Ovary (tissue), 9 donors: ENCODE measurements around the gene ADPRHL1. TPM values are rescaled to one million over a fixed set of nuclear protein-coding genes. Genes with fewer than 3 reads are reported as not detected.
A peak's percentile ranks its signal among the peaks of the same experiment; 100 is the strongest.

ENCODE experiments used
- DNase-seq, 5 donors: peaks; one replicate each; pipeline ENCODE4 v3.0.0-alpha.2; 2019 to 2020
- H3K27ac ChIP-seq, 2 donors: fragments of 200-600 bp; one replicate each; pipeline versions ENCODE4 v1.5.1 to v1.8.0; 2019 to 2022
- H3K27me3 ChIP-seq: fragments of 200-600 bp; one replicate; pipeline ENCODE4 v1.8.0; 2022
- H3K36me3 ChIP-seq: fragments of 200-600 bp; sonication (generic); one replicate; pipeline ENCODE4 v1.5.1; 2019
- H3K4me1 ChIP-seq: one replicate; pipeline ENCODE4 v1.8.1; 2013; ENCODE audit warnings: mild to moderate bottlenecking, moderate library complexity; ENCODE audit not compliant: insufficient read depth
- H3K4me3 ChIP-seq: fragments of 200-600 bp; sonication (generic); one replicate; pipeline ENCODE4 v1.5.1; 2017
- H3K9me3 ChIP-seq, 2 donors: fragments of 200-600 bp in 1 of 2; sonication (generic) in 1 of 2; one replicate each; pipeline versions ENCODE4 v1.5.1 to v1.8.1; 2013 to 2019; ENCODE audit warnings: mild to moderate bottlenecking in 1 of 2, moderate library complexity in 1 of 2
- CTCF ChIP-seq, 3 donors: fragments of 450-650 bp in 2 of 3; fragments of 200-600 bp in 1 of 3; IDR thresholded peaks; one replicate each; pipeline versions ENCODE4 v1.5.1 to v1.8.0; 2016 to 2022; ENCODE audit warnings: antibody characterized with exemption in 3 of 3, mild to moderate bottlenecking in 1 of 3
- EP300 ChIP-seq: sonication (generic); formaldehyde crosslinking; IDR thresholded peaks from one replicate; pipeline ENCODE4 v1.6.1; 2017; ENCODE audit warnings: antibody characterized with exemption
- POLR2A ChIP-seq: fragments of 450-650 bp; IDR thresholded peaks from one replicate; pipeline ENCODE4 v1.6.1; 2017; ENCODE audit warnings: antibody characterized with exemption, mild to moderate bottlenecking, moderate library complexity
- WGBS, 3 donors: extraction: QIAGEN DNeasy Blood & Tissue Kit in 1 of 3; methylation state at CpG; one replicate each; pipeline versions ENCODE4 v1.1.5 to v1.1.7; 2013 to 2017; 5-methylcytosine and 5-hydroxymethylcytosine counted together
- intact Hi-C, 4 donors: fragments of 100-400 bp; cut with DNase I; formaldehyde crosslinking; loops; one replicate each; pipeline versions ENCODE4 v1.11.0 to v1.15.1; 2022 to 2023
- polyA plus RNA-seq, 2 donors: library from polyadenylated mRNA; stranded (reverse); fragments of 200-250 nt in 1 of 2; fragments of 350-450 nt in 1 of 2; fragmentation: Illumina TruSeq in 1 of 2; extraction: RNeasy Lipid Tissue Mini Kit (QIAGEN cat#74804) in 1 of 2; gene quantifications; one replicate each; pipeline ENCODE4 v1.2.3, GENCODE V29; 2013 to 2014
- total RNA-seq, 7 donors: library from RNA; depleted of rRNA in 2 of 7; stranded (reverse); fragments of >200 nt in 2 of 7; fragmentation: NEBNext Ultra II Directional in 3 of 7; extraction: Animal tissue kit (Norgen Biotek cat#: 25700) in 3 of 7; gene quantifications; one replicate each; pipeline versions ENCODE4 v1.1.0 to v1.2.4, GENCODE V29; 2016 to 2023
- donor health status: DM: no; HTN: no; CAD: no; lungs with moderate emphysema.
- donor health status: DM: no; HTN: no; CAD: no.
- donor health status: Bipolar disorder and iron deficiency.
- donor health status: DM: yes; HTN: yes; CAD: no.
- donor health status: DM: no; HTN: no; CAD: no.
- donor health status: DM: yes; HTN: yes; CAD: no.

The ADPRHL1 gene
- total and polyA plus RNA-seq, 9 donors, result 1.6 to 5.0 (median 2.2) TPM

- intact Hi-C loops, result no loop called here
- Histone ChIP-seq H3K27me3 (no peaks in the 10 kb centered on the region), H3K27ac (no peak overlapping the region), H3K9me3 (no peaks in the 10 kb centered on the region), H3K4me1 (peaks cover 3% of the 10 kb centered on the region), H3K4me3 (no peak overlapping the region), H3K36me3 (no peaks in the 10 kb centered on the region)
- no peak for TF ChIP-seq CTCF (IDR thresholded peaks at IDR 0.05)
- TF ChIP-seq EP300, result no peak
- TF ChIP-seq POLR2A, result no peak
- no peak for DNase-seq
- 66 to 76% (median 74%) methylated on average over 25 to 26 of the region's 26 CpGs for WGBS, 3 donors
These were observed 30.3 kb downstream of the ADPRHL1 start for GRCh38 chr13:113422807-113423519.

GRCh38 chr13:113421673-113422270, 31.5 kb downstream of the ADPRHL1 start:
- Histone ChIP-seq H3K36me3 (no peaks in the 10 kb centered on the region), H3K27ac (peak overlapping the region in 1 of 2 donors; percentile 37), H3K27me3 (no peaks in the 10 kb centered on the region), H3K4me1 (peaks cover 3% of the 10 kb centered on the region), H3K9me3 (no peaks in the 10 kb centered on the region), H3K4me3 (no peak overlapping the region)
- 16 to 22% (median 20%) methylated on average over 15 of the region's 15 CpGs for WGBS, 3 donors
- intact Hi-C loops, result no loop called here
- TF ChIP-seq EP300, result no peak
- TF ChIP-seq CTCF (IDR thresholded peaks at IDR 0.05), result no peak
- no peak for TF ChIP-seq POLR2A
- peak; percentile 53 to 77 (median 66) for DNase-seq

GRCh38 chr13:113420833-113421600, 32.3 kb downstream of the ADPRHL1 start:
- no peaks in the 10 kb centered on the region for H3K27me3 ChIP-seq
- H3K4me3 ChIP-seq, result no peak overlapping the region
- peak in 1 of 5 donors; percentile 26 for DNase-seq
- H3K4me1 ChIP-seq, result peaks cover 3% of the 10 kb centered on the region
- H3K27ac ChIP-seq, result no peak overlapping the region
- no peaks in the 10 kb centered on the region for H3K9me3 ChIP-seq
- TF ChIP-seq EP300 (no peak), POLR2A (no peak), CTCF (IDR thresholded peaks at IDR 0.05) (no peak)
- intact Hi-C loops, result no loop called here
- 57 to 85% (median 65%) methylated on average over 11 to 38 of the region's 38 CpGs for WGBS, 3 donors
- no peaks in the 10 kb centered on the region for H3K36me3 ChIP-seq

GRCh38 chr13:113420232-113420631, 33.1 kb downstream of the ADPRHL1 start:
- no peaks in the 10 kb centered on the region for H3K9me3 ChIP-seq
- intact Hi-C loops, result no loop called here
- no peak overlapping the region for H3K4me3 ChIP-seq
- TF ChIP-seq CTCF (IDR thresholded peaks at IDR 0.05) (no peak), EP300 (no peak), POLR2A (no peak)
- H3K27ac ChIP-seq, result no peak overlapping the region
- 87 to 93% (median 91%) methylated on average over 15 of the region's 15 CpGs for WGBS, 3 donors
- DNase-seq, result no peak
- H3K4me1 ChIP-seq, result peaks cover 3% of the 10 kb centered on the region
- no peaks in the 10 kb centered on the region for H3K36me3 ChIP-seq
- no peaks in the 10 kb centered on the region for H3K27me3 ChIP-seq
